ENCODE results near the gene HCST.

DNA sequence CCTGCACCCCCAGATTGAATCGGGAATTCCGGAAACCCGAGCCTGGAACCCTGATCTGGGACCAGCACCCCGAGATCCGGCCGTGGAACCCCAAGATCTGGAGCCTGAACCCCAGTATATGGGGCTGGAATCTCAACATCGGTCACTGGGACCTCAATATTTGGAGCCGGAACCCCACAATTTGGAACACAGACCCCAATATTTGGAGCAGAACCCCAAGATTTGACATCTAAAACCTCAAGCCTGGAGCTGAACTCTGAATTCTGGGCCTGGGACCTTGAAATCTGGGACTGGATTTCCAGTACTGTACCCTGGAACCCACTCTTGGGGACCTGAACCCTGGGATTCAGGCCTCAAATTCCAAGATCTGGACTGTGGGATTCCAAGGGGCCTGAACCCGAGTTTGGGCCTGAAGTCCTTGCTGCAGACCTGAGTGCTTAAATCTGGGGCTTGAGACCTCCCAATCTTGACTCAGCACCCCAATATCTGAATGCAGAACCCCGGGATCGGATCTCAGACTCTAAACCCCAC, 34.5 kb downstream of the HCST start:
- no peak for TF ChIP-seq POLR2A (IDR thresholded peaks at IDR 0.05)
- TF ChIP-seq, protein P1, sequence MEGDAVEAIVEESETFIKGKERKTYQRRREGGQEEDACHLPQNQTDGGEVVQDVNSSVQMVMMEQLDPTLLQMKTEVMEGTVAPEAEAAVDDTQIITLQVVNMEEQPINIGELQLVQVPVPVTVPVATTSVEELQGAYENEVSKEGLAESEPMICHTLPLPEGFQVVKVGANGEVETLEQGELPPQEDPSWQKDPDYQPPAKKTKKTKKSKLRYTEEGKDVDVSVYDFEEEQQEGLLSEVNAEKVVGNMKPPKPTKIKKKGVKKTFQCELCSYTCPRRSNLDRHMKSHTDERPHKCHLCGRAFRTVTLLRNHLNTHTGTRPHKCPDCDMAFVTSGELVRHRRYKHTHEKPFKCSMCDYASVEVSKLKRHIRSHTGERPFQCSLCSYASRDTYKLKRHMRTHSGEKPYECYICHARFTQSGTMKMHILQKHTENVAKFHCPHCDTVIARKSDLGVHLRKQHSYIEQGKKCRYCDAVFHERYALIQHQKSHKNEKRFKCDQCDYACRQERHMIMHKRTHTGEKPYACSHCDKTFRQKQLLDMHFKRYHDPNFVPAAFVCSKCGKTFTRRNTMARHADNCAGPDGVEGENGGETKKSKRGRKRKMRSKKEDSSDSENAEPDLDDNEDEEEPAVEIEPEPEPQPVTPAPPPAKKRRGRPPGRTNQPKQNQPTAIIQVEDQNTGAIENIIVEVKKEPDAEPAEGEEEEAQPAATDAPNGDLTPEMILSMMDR (IDR thresholded peaks at IDR 0.05), result no peak
